ELR (cell line): ENCODE data around the gene GUCA1C.

ENCODE experiments used
- DNase-seq: peaks from one replicate; pipeline ENCODE4 v3.0.0-alpha.2; 2015; ENCODE audit warnings: low read depth

Gene GUCA1C, protein sequence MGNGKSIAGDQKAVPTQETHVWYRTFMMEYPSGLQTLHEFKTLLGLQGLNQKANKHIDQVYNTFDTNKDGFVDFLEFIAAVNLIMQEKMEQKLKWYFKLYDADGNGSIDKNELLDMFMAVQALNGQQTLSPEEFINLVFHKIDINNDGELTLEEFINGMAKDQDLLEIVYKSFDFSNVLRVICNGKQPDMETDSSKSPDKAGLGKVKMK

DNA sequence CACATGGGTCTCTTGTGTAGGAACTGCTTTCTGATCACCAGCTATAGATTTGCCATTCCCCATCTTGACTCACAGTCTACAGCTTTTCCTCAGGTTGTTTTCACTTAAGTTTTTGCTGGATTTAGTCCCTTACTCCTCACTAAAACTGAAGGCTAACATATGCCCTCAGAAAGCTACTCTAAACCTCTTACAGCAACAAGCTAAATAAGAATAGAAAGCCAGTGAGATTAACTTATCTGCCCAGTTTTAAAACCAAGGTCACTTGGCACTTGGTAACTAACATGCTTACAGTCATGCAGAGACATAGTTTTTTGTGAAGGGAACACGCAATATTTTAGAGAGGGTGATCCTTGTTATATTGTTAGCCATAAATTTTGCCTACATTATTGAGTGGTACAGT is at the start of gene GUCA1C:
Gene GUCA1C (minus strand): TSS at position 180 of the 400 bp plus-strand sequence. CDS start 117 bp downstream, at position 63.
- DNase-seq, result no peak

- no peak for DNase-seq
Measured at GRCh38 chr3:108998436-108998835, 44.8 kb upstream of the GUCA1C start.

DNA sequence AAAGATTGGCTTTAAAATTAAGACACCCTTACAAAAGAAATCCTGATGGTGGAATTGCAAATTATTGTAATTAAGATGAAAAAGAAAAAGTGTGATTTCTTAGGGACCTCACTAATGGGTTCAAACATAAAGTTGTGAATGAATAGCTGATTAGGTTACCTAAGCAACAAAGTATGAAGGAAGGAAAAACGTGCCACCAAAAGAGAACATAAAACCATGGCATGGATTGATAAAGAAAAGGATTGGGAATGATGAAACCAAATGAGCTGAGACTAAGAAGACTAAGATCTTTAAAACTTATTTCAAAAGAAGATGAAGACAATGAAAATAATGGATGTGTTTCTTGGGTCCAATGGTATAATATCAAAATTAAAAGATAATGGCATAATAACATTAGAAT is 32.2 kb upstream of the GUCA1C start:
- DNase-seq, result no peak

- peak; percentile 27 for DNase-seq
Measured at GRCh38 chr3:108983051-108983450, 29.4 kb upstream of the GUCA1C start.

GRCh38 chr3:108976058-108976457 is 22.4 kb upstream of the GUCA1C start:
- no peak for DNase-seq

DNA sequence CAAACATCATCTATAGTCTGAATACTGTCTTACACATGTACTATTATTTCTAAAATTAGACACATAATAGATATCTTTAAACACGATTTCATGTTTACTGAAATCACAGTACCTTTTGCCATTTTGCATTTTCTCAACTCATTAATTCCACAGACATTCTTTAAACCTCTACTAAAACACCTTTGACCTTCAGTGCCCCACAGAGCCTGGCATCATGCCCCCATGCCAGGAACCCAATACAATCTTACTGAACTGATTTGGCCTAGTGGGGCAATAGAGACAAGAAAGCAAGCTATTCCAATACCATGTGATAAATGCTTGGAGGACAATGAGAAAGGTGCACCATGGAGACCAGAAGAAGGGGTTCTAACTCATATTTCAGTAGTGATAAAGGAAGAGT is 19.3 kb upstream of the GUCA1C start:
- no peak for DNase-seq

DNA sequence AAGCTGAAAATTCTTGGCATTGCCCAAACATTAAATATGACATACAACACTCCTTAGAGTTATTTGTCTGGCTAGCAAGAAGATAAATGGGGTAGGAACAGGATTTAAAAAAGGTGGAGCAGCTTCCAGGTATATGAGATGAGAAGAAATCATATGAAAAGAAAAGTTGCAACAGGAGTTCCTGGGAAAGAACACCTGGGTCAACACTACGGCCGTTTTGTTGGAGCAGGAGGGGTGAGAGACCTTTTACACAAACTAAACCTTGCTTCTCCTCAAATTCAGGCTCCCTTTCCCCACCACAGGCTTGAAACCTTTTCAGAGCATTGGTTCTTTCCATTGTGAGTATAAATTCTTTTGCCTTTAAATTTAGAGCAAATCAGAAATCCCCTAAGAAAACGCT is 18.8 kb upstream of the GUCA1C start:
- DNase-seq, result no peak

- DNase-seq, result no peak
Measured at GRCh38 chr3:108970561-108970960, 16.9 kb upstream of the GUCA1C start.

- no peak for DNase-seq
Measured at GRCh38 chr3:108966773-108967172, 13.1 kb upstream of the GUCA1C start.

- peak; percentile 50 for DNase-seq
Measured at GRCh38 chr3:108959017-108959416, 5.3 kb upstream of the GUCA1C start.

DNA sequence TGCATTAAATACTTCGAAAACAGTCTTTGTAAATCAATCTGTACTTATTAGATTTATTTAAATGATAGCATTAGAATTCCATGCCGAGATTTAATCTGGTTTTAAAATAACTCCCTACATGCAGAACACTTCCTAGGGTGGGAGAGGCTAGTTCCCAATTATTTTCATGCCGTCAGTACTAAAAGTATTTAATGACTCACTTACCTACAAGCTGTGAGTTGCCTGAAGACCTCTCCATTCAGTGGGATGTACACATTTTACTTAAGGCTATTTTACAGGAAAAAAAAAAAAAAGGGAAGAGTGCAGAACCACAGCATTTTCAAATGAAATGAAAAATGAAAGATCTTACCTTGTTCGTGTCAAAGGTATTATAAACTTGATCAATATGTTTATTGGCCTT is 469 bp downstream of the GUCA1C start:
- peak; percentile 65 for DNase-seq

- no peak for DNase-seq
Measured at GRCh38 chr3:108951820-108952501, 1.7 kb downstream of the GUCA1C start.

GRCh38 chr3:108947855-108948254 is 5.8 kb downstream of the GUCA1C start:
- DNase-seq, result no peak

DNA sequence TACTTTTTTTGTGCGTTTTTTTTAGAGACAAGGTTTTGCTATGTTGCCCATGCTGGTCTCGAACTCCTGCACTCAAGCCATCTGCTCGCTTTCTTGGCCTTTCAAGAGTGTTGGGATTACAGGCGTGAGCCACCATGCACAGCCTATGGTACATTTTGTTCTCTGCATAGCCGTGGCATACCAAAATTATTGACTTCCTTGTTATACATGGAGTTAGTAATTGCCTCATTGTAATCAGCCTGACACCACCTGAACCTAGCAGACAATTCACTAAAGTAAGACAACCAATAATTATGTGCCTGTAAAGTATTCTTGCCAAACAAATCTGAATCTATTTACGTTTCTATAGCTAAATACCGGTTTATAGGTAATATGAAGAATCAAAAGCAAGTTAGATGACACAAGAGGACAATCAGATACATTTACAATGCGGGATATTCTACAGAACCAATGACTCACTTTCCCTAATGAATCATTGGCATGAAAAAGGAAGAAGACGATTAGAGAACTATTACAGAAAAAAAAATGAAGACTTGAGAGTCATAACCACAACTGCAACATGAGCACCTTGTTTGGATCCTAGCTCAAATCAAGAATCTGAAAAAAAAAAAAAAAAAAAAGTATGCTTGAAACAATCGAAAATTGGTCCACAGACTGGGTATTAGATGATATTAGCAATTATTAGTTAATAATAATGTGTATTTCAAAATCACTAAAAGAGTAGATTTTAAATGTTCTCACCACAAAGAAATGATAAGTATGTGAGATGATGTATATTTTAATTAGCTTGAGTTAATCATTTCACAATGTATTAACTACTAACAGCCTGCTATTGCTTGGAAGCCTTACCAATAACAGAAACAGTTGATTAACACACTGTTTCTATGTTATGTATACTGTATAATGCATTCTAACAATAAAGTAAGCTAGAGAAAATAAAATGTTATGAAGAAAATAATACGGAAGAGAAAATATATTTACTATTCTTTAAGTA is 7.1 kb downstream of the GUCA1C start:
- peak; percentile 92 for DNase-seq

DNA sequence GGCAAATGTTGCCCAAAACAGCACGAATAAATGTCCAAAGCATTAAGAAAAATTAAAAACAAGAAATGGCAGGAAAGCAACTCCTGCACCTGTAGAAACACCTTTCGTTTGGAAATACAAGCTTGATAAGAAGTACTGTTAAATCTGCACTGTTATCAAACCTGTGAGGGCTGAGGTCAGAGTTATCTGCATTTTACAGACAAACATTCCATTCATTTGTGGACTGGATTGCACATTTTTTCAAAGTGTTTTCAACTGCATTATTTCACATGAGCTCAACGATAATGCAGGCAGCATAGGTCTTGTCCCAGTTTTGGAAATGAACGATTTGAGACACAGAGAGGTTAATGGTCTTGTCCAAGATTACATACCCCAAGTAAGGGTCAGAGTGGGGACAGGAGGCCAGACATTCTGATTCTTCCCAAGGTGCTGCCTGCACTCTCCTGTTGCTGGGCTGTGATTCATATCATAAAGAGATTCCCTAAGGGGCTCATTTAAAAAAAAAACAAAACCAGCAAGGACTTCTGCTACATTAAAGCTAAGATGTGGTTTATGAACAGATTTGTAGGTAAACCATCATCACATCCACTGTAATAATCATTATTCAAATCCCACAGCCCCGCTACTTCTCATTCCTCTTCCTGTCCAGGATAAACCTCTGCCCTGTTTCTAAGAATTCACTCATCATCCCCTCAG is 13.0 kb downstream of the GUCA1C start:
- no peak for DNase-seq

GRCh38 chr3:108940166-108940565 is 13.5 kb downstream of the GUCA1C start:
- DNase-seq, result no peak

GRCh38 chr3:108936924-108937689 is 16.6 kb downstream of the GUCA1C start:
- no peak for DNase-seq

GRCh38 chr3:108931035-108931434 is 22.6 kb downstream of the GUCA1C start:
- DNase-seq, result no peak

DNA sequence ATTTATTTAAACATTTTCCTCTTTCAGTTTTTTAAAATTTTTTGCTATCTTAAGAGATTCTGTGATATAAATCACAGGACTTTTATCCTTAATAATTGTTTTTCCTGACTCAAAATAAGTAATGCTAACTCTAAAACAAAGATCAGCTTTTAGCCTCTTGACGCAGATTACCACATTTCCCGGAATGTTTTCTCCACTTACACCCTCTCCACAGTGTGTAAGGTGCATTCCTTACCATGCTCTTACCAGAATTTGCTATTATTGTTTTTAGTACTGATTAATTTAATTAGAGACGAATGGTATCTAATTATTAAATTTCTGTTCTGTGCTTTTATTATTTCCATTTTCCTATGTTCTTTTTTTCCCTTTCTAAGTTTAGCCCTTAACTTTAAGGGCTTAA is 34.8 kb downstream of the GUCA1C start:
- DNase-seq, result no peak

- peak; percentile 78 for DNase-seq
Measured at GRCh38 chr3:108914774-108915641, 38.7 kb downstream of the GUCA1C start.
